ES-I3 (cell line): ENCODE data around the gene SPTLC2.

Experiments
- H3K36me3 ChIP-seq: 2 replicates; pipeline ENCODE4 v1.6.1; 2013; ENCODE audit warnings: mild to moderate bottlenecking, low read length, control low read depth, moderate library complexity; ENCODE audit not compliant: insufficient read depth
- H3K4me1 ChIP-seq: 2 replicates; pipeline ENCODE4 v1.6.1; 2013; ENCODE audit warnings: mild to moderate bottlenecking, control low read depth, low read length; ENCODE audit not compliant: insufficient read depth
- H3K9ac ChIP-seq: 2 replicates; pipeline ENCODE4 v1.6.1; 2013; ENCODE audit warnings: low read depth, mild to moderate bottlenecking, low read length, moderate library complexity
- H3K9me3 ChIP-seq: 2 replicates; pipeline ENCODE4 v1.6.1; 2013; ENCODE audit warnings: mild to moderate bottlenecking, low read length, moderate library complexity; ENCODE audit not compliant: control insufficient read depth, insufficient read depth

The SPTLC2 gene

GRCh38 chr14:77585385-77585784 lies 31.1 kb downstream of the SPTLC2 start:
- H3K36me3 ChIP-seq, result no peaks in the 10 kb centered on the region
- no peaks in the 10 kb centered on the region for H3K9me3 ChIP-seq
- H3K9ac ChIP-seq, result no peak overlapping the region
- H3K4me1 ChIP-seq, result no peaks in the 10 kb centered on the region

- no peak overlapping the region for H3K9ac ChIP-seq
- no peaks in the 10 kb centered on the region for H3K36me3 ChIP-seq
- H3K9me3 ChIP-seq, result no peaks in the 10 kb centered on the region
- H3K4me1 ChIP-seq, result no peaks in the 10 kb centered on the region
Observed at GRCh38 chr14:77584809-77585208, 31.6 kb downstream of the SPTLC2 start.

- H3K9ac ChIP-seq, result no peak overlapping the region
- H3K36me3 ChIP-seq, result no peaks in the 10 kb centered on the region
- H3K4me1 ChIP-seq, result no peaks in the 10 kb centered on the region
- no peaks in the 10 kb centered on the region for H3K9me3 ChIP-seq
Observed at GRCh38 chr14:77583657-77584056, 32.8 kb downstream of the SPTLC2 start.

GRCh38 chr14:77582511-77582910 lies 33.9 kb downstream of the SPTLC2 start:
- Histone ChIP-seq H3K36me3 (no peaks in the 10 kb centered on the region), H3K9me3 (no peaks in the 10 kb centered on the region), H3K4me1 (no peaks in the 10 kb centered on the region), H3K9ac (no peak overlapping the region)

GRCh38 chr14:77580964-77581505 lies 35.4 kb downstream of the SPTLC2 start:
- no peaks in the 10 kb centered on the region for H3K9me3 ChIP-seq
- no peaks in the 10 kb centered on the region for H3K4me1 ChIP-seq
- no peaks in the 10 kb centered on the region for H3K36me3 ChIP-seq
- H3K9ac ChIP-seq, result no peak overlapping the region

GRCh38 chr14:77580477-77580876 lies 36.0 kb downstream of the SPTLC2 start:
- Histone ChIP-seq H3K36me3 (no peaks in the 10 kb centered on the region), H3K9me3 (no peaks in the 10 kb centered on the region), H3K4me1 (no peaks in the 10 kb centered on the region), H3K9ac (no peak overlapping the region)

DNA sequence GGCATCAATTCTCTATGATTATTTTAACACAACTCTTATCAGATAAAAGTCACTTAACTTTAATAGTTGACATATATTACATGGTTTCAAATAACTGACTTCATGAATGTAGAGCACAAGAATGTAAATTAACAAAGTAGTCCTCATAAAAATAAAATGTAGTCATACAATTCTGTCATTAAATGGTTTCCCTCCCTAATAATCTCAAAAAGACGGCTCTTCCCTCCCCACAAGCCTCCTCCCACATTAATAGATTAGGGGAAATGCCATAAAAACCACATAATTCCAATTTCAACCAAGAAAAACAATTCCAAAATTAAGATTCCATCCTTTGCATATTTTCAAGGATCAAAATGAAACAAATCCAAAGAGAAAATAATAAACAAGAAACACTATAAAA lies 36.7 kb downstream of the SPTLC2 start:
- H3K36me3 ChIP-seq, result no peaks in the 10 kb centered on the region
- no peaks in the 10 kb centered on the region for H3K4me1 ChIP-seq
- no peaks in the 10 kb centered on the region for H3K9me3 ChIP-seq
- H3K9ac ChIP-seq, result no peak overlapping the region

GRCh38 chr14:77579065-77579464 lies 37.4 kb downstream of the SPTLC2 start:
- Histone ChIP-seq H3K36me3 (no peaks in the 10 kb centered on the region), H3K9me3 (no peaks in the 10 kb centered on the region), H3K9ac (no peak overlapping the region)

DNA sequence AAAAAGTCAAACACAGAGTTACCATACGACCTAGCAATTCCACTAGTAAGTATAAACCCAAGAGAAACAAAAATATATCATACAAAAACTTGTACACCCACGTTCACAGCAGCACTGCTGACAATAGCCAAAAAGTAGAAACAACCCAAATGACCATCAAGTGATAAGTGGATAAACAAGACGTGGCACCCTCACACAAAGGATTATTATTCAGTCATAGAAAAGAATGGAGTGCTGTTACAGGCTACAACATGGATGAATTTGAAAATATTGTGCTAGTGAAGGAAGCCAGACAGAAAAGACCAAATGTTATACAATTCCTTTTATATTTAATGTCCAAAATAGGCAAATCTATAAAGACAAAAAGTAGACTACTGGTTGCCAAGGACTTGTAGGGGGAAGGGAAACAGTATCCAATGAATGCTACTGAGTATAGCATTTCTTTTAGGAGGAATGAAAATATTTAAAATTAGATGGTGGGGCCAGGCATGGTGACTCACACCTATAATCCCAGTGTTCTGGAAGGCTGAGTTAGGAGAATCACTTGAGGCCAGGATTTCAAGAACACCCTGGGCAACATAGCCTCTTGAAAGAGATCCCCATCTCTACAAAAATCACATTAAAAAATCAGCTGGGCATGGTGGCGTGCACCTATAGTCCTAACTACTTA lies 41.9 kb downstream of the SPTLC2 start:
- Histone ChIP-seq H3K9ac (no peak overlapping the region), H3K9me3 (no peaks in the 10 kb centered on the region), H3K4me1 (no peaks in the 10 kb centered on the region), H3K36me3 (no peaks in the 10 kb centered on the region)

More at GRCh38 chr14:77579065-77579464, 37.4 kb downstream of the SPTLC2 start:
- no peaks in the 10 kb centered on the region for H3K4me1 ChIP-seq

DNA sequence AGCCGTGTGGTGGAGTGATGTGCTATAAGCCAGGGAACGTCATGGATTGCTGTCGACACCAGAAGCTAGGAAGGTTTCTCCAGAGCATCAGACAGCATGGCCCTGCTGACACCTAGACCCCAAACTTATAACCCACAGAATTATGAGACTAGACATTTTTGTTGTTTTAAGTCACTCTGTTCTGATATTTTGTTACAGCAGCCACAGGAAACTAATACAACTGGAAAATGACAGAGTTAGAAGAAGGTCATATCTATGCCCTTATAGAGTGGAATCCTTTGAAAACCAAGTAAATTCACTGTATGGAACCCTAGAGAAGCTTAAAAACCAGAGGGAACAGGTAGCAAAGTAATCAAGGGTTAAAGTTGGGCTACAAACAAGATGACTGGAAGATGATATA lies 42.5 kb downstream of the SPTLC2 start:
- no peaks in the 10 kb centered on the region for H3K4me1 ChIP-seq
- H3K36me3 ChIP-seq, result no peaks in the 10 kb centered on the region
- H3K9ac ChIP-seq, result no peak overlapping the region
- H3K9me3 ChIP-seq, result no peaks in the 10 kb centered on the region

- Histone ChIP-seq H3K9me3 (no peaks in the 10 kb centered on the region), H3K9ac (no peak overlapping the region), H3K4me1 (no peaks in the 10 kb centered on the region), H3K36me3 (no peaks in the 10 kb centered on the region)
Observed at GRCh38 chr14:77570706-77571268, 45.6 kb downstream of the SPTLC2 start.

DNA sequence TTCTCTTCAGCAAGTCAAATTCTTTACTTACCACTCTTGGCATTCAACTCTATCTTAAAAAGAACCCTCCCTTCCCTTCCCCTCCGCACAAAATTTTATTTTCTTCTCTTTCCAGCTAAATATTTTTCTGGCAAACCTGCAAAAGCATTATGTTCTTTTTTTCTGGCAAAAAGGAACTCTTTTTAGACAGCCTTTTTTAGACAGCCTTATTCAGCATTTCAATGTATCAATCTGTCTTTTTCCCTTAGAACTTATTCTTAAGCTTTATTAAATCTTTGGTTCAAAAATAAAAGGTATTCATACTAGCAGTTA lies 50.5 kb downstream of the SPTLC2 start:
- Histone ChIP-seq H3K4me1 (no peaks in the 10 kb centered on the region), H3K36me3 (no peaks in the 10 kb centered on the region; the same call in 1 of the 2 replicates), H3K9me3 (no peaks in the 10 kb centered on the region), H3K9ac (no peak overlapping the region)

- Histone ChIP-seq H3K36me3 (no peaks in the 10 kb centered on the region; the same call in 1 of the 2 replicates), H3K9ac (no peak overlapping the region), H3K9me3 (no peaks in the 10 kb centered on the region), H3K4me1 (no peaks in the 10 kb centered on the region)
Observed at GRCh38 chr14:77565289-77565993, 51.0 kb downstream of the SPTLC2 start.

- no peaks in the 10 kb centered on the region for H3K9me3 ChIP-seq
- H3K9ac ChIP-seq, result no peak overlapping the region
- H3K4me1 ChIP-seq, result no peaks in the 10 kb centered on the region
- peaks cover 9% of the 10 kb centered on the region for H3K36me3 ChIP-seq
Observed at GRCh38 chr14:77562681-77563080, 53.8 kb downstream of the SPTLC2 start.

GRCh38 chr14:77561881-77562280 lies 54.6 kb downstream of the SPTLC2 start:
- peaks cover 12% of the 10 kb centered on the region for H3K36me3 ChIP-seq
- H3K4me1 ChIP-seq, result no peaks in the 10 kb centered on the region
- no peaks in the 10 kb centered on the region for H3K9me3 ChIP-seq
- no peak overlapping the region for H3K9ac ChIP-seq
